KOPT-K1 (cell line): ENCODE data around the gene TMEM167A.

Experiments used
- H3K27ac ChIP-seq: fragments of 200-600 bp; sonication (generic); 2 replicates; pipeline ENCODE4 v1.5.1; 2016; ENCODE audit warnings: antibody characterized with exemption, mild to moderate bottlenecking, low read depth, low read length; ENCODE audit not compliant: poor library complexity, severe bottlenecking
- H3K36me3 ChIP-seq: fragments of 200-600 bp; sonication (generic); 2 replicates; pipeline ENCODE4 v1.5.1; 2017; ENCODE audit warnings: antibody characterized with exemption, mild to moderate bottlenecking, low read length, moderate library complexity; ENCODE audit not compliant: insufficient read depth
- H3K9me3 ChIP-seq: fragments of 200-600 bp; sonication (generic); 2 replicates; pipeline ENCODE4 v1.5.1; 2017; ENCODE audit warnings: antibody characterized with exemption, low read length, mild to moderate bottlenecking; ENCODE audit not compliant: insufficient read depth, poor library complexity, severe bottlenecking

The TMEM167A gene

GRCh38 chr5:83076742-83077661 lies at the start of gene TMEM167A, which contains the start of gene XRCC4:
Gene TMEM167A (minus strand): TSS chr5:83077394. CDS start chr5:83077323, 71 bp downstream.
Gene XRCC4 (plus strand): TSS chr5:83077547. CDS start chr5:83104920, 27,373 bp downstream.
- peak within 1 kb of the TSS; percentile 88 for H3K27ac ChIP-seq
- H3K9me3 ChIP-seq: no peaks in the 10 kb centered on the region
- H3K36me3 ChIP-seq: peaks cover 28% of the 10 kb centered on the region

- Histone ChIP-seq H3K36me3 (no peaks in the 10 kb centered on the region), H3K27ac (no peak overlapping the region), H3K9me3 (peaks cover 15% of the 10 kb centered on the region)
Measured at GRCh38 chr5:83126501-83126900, 49.3 kb upstream of the TMEM167A start.

GRCh38 chr5:83125560-83125959 lies 48.4 kb upstream of the TMEM167A start:
- Histone ChIP-seq H3K27ac (no peak overlapping the region), H3K36me3 (no peaks in the 10 kb centered on the region), H3K9me3 (peaks cover 15% of the 10 kb centered on the region)

- Histone ChIP-seq H3K27ac (no peak overlapping the region), H3K36me3 (no peaks in the 10 kb centered on the region), H3K9me3 (peaks cover 15% of the 10 kb centered on the region)
Measured at GRCh38 chr5:83124593-83124992, 47.4 kb upstream of the TMEM167A start.

GRCh38 chr5:83118976-83119375 lies 41.8 kb upstream of the TMEM167A start:
- Histone ChIP-seq H3K36me3 (peaks cover 6% of the 10 kb centered on the region; the same call in 1 of the 2 replicates), H3K27ac (no peak overlapping the region), H3K9me3 (peaks cover 25% of the 10 kb centered on the region)

GRCh38 chr5:83118471-83118870 lies 41.3 kb upstream of the TMEM167A start:
- Histone ChIP-seq H3K27ac (no peak overlapping the region), H3K9me3 (peaks cover 30% of the 10 kb centered on the region), H3K36me3 (peaks cover 8% of the 10 kb centered on the region; the same call in 1 of the 2 replicates)

- peaks cover 45% of the 10 kb centered on the region for H3K9me3 ChIP-seq
- H3K27ac ChIP-seq: no peak overlapping the region
- H3K36me3 ChIP-seq: peaks cover 22% of the 10 kb centered on the region; the same call in 1 of the 2 replicates
Measured at GRCh38 chr5:83115816-83116215, 38.6 kb upstream of the TMEM167A start.

GRCh38 chr5:83109380-83109779 lies 32.2 kb upstream of the TMEM167A start:
- no peak overlapping the region for H3K27ac ChIP-seq

GRCh38 chr5:83107692-83108420 lies 30.7 kb upstream of the TMEM167A start:
- no peak overlapping the region for H3K27ac ChIP-seq

More at GRCh38 chr5:83109380-83109779, 32.2 kb upstream of the TMEM167A start:
- H3K36me3 ChIP-seq: peaks cover 19% of the 10 kb centered on the region; the same call in 1 of the 2 replicates
- peaks cover 24% of the 10 kb centered on the region for H3K9me3 ChIP-seq

GRCh38 chr5:83104021-83104420 lies 26.8 kb upstream of the TMEM167A start:
- Histone ChIP-seq H3K36me3 (no peaks in the 10 kb centered on the region), H3K9me3 (no peaks in the 10 kb centered on the region), H3K27ac (no peak overlapping the region)

More at GRCh38 chr5:83107692-83108420, 30.7 kb upstream of the TMEM167A start:
- Histone ChIP-seq H3K9me3 (peaks cover 9% of the 10 kb centered on the region), H3K36me3 (peaks cover 8% of the 10 kb centered on the region; the same call in 1 of the 2 replicates)

GRCh38 chr5:83102364-83102980 lies 25.3 kb upstream of the TMEM167A start:
- Histone ChIP-seq H3K9me3 (no peaks in the 10 kb centered on the region), H3K36me3 (no peaks in the 10 kb centered on the region), H3K27ac (no peak overlapping the region)

- Histone ChIP-seq H3K9me3 (no peaks in the 10 kb centered on the region), H3K36me3 (no peaks in the 10 kb centered on the region), H3K27ac (no peak overlapping the region)
Measured at GRCh38 chr5:83101514-83101913, 24.3 kb upstream of the TMEM167A start.

GRCh38 chr5:83099445-83099844 lies 22.3 kb upstream of the TMEM167A start:
- H3K27ac ChIP-seq: no peak overlapping the region
- peaks cover 11% of the 10 kb centered on the region for H3K9me3 ChIP-seq
- H3K36me3 ChIP-seq: no peaks in the 10 kb centered on the region

- H3K27ac ChIP-seq: no peak overlapping the region
- H3K9me3 ChIP-seq: peaks cover 15% of the 10 kb centered on the region
- H3K36me3 ChIP-seq: no peaks in the 10 kb centered on the region
Measured at GRCh38 chr5:83099001-83099400, 21.8 kb upstream of the TMEM167A start.
